ENCODE data around the gene EXOC2.

EXOC2 gene

GRCh38 chr6:692858-693722 is at the start of gene EXOC2:
Gene EXOC2 (minus strand): TSS chr6:693139. CDS start chr6:637818, 55,321 bp downstream.
- peak; percentile 87 for DNase-seq

GRCh38 chr6:741410-742339 is 48.7 kb upstream of the EXOC2 start:
- no peak for DNase-seq

DNA sequence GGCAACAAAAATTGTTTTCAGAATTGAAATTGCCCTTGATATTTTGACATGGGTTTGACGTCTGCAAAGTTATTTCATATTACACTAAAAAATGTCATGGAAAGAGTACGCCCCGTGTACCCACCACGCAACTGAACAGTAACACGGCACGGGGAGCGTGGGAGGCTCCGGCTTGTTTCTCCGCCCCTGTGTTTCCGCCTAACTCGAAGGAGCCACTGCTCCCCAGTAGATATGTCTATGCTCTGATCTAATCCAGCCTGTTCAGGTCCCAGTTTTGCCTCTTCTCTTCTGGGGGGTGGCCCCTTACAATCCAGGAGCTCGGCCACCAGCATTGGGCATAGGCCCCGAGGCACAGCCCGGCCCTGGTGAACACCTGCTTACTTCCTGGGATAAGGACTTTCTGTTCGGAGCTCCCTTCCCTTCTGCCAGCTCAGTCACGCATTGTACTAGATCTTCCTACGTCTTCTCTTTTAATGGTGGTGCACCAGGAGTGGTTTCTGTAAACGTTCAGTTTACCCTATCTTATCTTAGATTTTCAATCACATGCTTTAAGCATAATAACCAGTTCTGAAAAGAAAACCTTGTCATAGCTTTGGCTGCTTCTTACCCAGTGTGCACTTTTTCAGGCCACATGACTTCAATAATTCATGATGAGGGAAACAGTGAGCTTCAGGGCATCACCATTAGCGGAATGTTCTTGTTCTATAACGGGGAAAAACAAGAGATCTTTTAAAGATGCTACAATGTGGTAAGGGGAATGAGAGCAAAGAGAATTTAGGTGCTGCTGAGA is 43.9 kb upstream of the EXOC2 start:
- no peak for DNase-seq

GRCh38 chr6:733431-734219 is 40.7 kb upstream of the EXOC2 start:
- no peak for DNase-seq

GRCh38 chr6:731924-732323 is 39.0 kb upstream of the EXOC2 start:
- no peak for DNase-seq

DNA sequence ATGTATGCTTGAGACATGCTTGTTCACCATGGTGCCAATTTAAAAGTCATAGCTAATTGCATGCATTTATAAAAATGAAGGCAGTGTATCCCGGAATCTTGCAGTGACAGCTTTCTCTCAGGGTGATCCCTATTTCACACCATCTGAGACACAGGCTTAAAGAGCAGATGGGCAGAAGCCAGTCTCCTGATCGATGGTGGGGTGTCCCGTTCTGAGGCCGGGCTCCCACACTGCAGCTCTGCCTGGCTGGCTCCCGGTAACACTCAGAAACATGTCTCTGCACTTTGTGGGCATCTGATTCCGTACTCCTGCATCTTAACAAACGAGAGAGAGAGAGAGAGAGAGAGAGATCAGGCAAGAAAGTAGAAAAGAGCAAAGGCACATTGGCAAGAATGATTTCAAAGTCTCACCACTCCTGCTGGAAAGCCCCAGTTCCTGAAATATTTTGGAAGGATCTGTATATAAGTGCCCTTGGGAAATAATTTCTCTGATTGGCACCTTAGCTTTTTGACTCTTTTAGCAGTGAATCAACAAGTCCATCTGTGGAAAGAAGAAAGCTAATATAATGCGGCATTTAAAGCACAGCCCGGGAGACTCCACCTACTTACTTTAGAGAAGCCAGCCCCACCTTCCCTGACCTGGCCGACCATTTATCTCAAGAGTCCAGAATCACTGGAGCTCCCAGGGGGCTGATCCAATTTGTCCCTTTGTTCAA is 36.8 kb upstream of the EXOC2 start:
- no peak for DNase-seq

DNA sequence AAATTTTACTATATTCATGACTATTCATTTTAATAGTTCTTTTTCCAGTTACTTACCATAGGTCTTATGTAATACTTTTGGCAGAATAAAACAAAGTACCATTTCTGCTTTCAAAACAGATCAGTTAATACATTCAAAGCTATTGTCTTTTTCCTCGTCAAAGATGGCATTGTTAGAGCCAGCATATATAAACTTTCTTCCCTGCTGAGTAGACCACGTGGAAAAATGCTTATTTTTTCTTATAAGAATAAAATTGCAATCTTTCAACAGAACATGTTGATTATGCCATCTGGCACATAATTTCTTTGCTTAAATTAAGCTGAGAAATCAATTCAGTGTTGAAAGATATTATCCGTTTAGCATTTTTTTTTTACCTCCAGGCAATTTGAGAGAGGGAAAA is 34.9 kb upstream of the EXOC2 start:
- DNase-seq = no peak

DNA sequence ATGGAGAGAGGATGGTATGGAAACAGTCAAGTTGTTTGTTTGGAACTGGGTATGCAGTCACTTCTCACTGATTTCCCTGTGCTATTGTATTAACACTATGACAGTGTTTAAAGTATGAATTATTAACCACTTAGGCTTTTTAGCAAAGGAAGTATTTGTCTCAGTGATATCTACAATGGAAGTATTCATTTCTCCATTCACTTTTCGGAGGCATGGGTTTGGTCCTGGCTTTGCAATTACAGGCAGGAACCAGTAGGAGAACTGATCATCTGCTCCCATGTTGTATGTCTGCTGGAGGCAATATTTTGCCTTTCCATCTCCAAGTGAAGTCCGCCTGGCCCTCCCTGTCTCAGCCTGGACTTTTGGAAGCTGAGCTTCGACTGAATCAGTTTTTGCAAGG is 30.6 kb upstream of the EXOC2 start:
- DNase-seq = no peak

- DNase-seq = no peak
These were observed 29.7 kb upstream of the EXOC2 start for GRCh38 chr6:722608-723007.

DNA sequence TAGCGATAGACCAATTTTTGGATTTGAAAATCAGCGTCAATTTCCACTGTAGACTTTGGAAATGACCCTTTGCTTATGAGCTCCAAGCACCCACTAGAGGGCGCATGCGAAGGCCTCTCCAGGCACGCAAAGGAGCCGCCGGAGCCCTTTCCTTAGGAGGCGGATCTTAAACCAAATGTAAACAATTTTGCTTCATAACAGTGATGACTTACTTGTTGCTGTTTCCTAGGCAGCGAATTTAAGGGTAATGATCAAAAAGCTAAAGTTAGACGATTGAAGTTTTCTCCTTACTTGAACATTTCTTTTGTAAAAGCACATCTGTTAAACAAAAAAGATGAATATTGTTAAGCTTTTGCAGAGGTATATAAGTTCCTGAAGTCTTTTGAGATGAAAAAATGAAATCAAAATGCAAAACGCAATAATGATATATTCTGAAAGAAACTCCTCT is 29.2 kb upstream of the EXOC2 start:
- peak; percentile 78 for DNase-seq

GRCh38 chr6:718345-718744 is 25.4 kb upstream of the EXOC2 start:
- DNase-seq = no peak

- no peak for DNase-seq
These were observed 24.2 kb upstream of the EXOC2 start for GRCh38 chr6:717135-717534.

GRCh38 chr6:715709-716491 is 23.0 kb upstream of the EXOC2 start:
- no peak for DNase-seq

GRCh38 chr6:714100-714499 is 21.2 kb upstream of the EXOC2 start:
- DNase-seq = no peak

GRCh38 chr6:713351-713750 is 20.4 kb upstream of the EXOC2 start:
- DNase-seq = no peak

- no peak for DNase-seq
These were observed 19.9 kb upstream of the EXOC2 start for GRCh38 chr6:712805-713204.

- DNase-seq = no peak
These were observed 19.0 kb upstream of the EXOC2 start for GRCh38 chr6:711925-712324.

DNA sequence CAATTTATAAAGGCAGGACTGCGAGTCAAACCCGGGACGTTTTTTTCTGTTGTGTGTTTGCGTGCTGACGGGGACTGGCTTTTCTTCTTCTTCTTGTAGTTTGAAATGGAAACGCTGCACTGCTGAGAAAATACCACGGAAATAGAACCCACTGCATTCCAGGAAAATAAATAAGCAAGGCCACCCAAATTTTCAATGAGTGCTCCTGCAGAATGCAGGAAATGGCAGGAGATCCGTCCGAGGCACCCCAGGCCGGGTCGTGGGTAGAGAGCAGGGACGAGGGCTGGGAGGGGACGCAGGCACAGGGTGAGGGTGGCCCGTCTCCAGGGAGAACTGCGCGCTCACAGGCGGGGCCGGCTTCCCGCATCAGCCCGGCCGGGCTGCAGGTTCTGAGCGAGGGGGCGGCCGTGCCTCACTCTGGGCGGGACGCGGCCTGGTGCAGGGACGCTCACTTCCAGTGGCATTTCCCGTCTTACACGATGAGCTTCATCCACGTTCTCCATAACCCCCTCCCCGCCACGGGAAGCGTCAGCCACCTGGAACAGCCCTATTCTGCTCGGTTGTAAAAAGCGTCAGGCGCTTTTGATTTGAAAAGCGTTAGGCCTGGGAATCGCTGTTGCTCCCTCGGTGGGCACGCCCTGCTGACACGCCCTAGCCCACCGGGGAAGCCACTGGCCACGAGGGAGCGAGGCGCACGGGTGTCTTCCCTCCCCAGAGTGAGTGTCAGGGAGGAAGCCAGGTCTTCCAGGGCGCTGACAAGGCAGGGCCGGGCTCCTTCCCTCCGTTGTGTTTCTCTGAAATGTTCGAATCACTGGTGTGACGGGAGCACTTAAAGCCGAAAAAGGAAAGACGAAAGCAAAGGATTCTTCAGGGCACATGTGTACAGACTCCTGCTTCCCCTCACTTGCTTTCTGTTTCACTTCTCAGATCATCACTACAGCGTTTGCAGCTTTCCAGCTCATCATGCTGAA is 17.9 kb upstream of the EXOC2 start:
- peak; percentile 49 for DNase-seq

- no peak for DNase-seq
These were observed 16.6 kb upstream of the EXOC2 start for GRCh38 chr6:709471-710056.

Measured in stimulated activated CD4-positive, alpha-beta T cell treated with anti-CD3 and anti-CD28 coated beads, Interleukin-4, amount 100 ng/mL, for 1 hour (primary cell).